SJSA1 (cell line): ENCODE results near the gene CSTF1. TPM values are rescaled to one million over a fixed set of nuclear protein-coding genes. Genes with fewer than 3 reads are reported as not detected.

Experiments
- DNase-seq, 2 experiments: peaks; one replicate each; pipeline ENCODE4 v3.0.0-alpha.2; 2015 to 2020; ENCODE audit warnings: low spot score in 2 of 2, low read depth in 1 of 2
- H3K27ac ChIP-seq: fragments of 250-450 bp; sonication (Bioruptor Pico); 2 replicates; pipeline ENCODE4 v1.5.1; 2020; ENCODE audit warnings: mild to moderate bottlenecking, moderate library complexity
- H3K27me3 ChIP-seq: fragments of 250-450 bp; sonication (Bioruptor Pico); replicated peaks from 2 replicates; pipeline ENCODE4 v1.5.1; 2020; ENCODE audit warnings: mild to moderate bottlenecking, moderate library complexity
- H3K36me3 ChIP-seq: fragments of 250-450 bp; sonication (Bioruptor Pico); 2 replicates; pipeline ENCODE4 v1.5.1; 2020; ENCODE audit warnings: mild to moderate bottlenecking
- H3K4me1 ChIP-seq: fragments of 250-450 bp; sonication (Bioruptor Pico); replicated peaks from 2 replicates; pipeline ENCODE4 v1.6.1; 2021; ENCODE audit warnings: mild to moderate bottlenecking
- H3K4me3 ChIP-seq: fragments of 250-450 bp; sonication (Bioruptor Pico); 2 replicates; pipeline ENCODE4 v1.5.1; 2020; ENCODE audit warnings: mild to moderate bottlenecking
- H3K9me3 ChIP-seq: fragments of 250-450 bp; sonication (Bioruptor Pico); replicated peaks from 2 replicates; pipeline ENCODE4 v1.5.1; 2020; ENCODE audit warnings: mild to moderate bottlenecking
- total RNA-seq: library from RNA; depleted of rRNA; stranded (reverse); fragments of >200 nt; shearing (Covaris generic); gene quantifications from 2 replicates; pipeline ENCODE4 v1.2.3, GENCODE V29; 2014; rRNA removed

The CSTF1 gene
- total RNA-seq, 1 experiment from 2014 or later, result 36.4 TPM

DNA sequence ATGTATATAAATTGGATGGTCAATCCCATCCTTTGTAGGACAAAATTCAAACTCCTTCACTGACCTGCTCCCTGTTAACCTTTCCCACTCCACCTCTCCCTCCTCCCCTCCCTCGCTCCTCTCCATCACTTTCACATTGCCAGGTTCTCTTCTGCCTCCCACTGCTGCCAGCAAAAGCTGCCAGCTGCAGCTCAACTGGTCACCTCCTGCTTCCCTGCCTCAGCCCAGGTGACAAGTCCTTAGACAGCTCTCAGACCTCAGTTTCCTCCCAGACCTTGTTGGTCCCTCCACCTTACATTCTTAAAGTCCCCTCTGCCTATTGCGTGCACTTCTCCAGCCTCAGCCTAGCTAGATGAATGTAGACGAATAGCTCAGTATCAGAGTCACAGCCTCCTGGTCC is 52.7 kb downstream of the CSTF1 start:
- peaks cover 5% of the 10 kb centered on the region for H3K4me1 ChIP-seq
- no peak overlapping the region for H3K27ac ChIP-seq
- DNase-seq, result no peak
- H3K9me3 ChIP-seq, result no peaks in the 10 kb centered on the region
- H3K4me3 ChIP-seq, result no peak overlapping the region
- no peaks in the 10 kb centered on the region for H3K27me3 ChIP-seq
- H3K36me3 ChIP-seq, result no peaks in the 10 kb centered on the region

GRCh38 chr20:56445540-56445939 is 53.1 kb downstream of the CSTF1 start:
- Histone ChIP-seq H3K4me3 (no peak overlapping the region), H3K27ac (no peak overlapping the region), H3K27me3 (no peaks in the 10 kb centered on the region), H3K4me1 (peaks cover under 1% of the 10 kb centered on the region; the same call in 1 of the 2 replicates), H3K9me3 (no peaks in the 10 kb centered on the region), H3K36me3 (no peaks in the 10 kb centered on the region)
- no peak for DNase-seq

DNA sequence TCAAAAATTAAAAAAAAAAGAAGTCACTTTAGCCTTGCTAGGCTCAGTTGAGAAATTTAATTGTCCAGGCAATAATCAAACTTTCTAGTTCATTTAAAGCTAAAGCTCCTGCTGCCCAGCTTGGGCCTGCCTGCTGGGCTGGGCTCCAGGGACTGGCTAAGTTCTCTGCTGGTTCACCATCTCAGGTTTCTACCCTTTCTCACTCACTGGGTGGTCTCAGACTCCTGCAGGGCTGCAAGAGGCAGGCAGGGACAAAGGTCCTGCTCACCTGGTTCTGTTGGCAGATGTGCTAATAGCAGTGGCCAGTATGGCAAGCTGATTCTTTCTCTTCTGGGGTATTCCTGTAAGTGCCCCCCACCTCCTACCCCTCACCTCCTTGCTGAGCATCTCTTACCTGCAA is 54.8 kb downstream of the CSTF1 start:
- H3K27me3 ChIP-seq, result no peaks in the 10 kb centered on the region
- H3K9me3 ChIP-seq, result no peaks in the 10 kb centered on the region
- no peaks in the 10 kb centered on the region for H3K4me1 ChIP-seq
- DNase-seq, result no peak
- no peak overlapping the region for H3K27ac ChIP-seq
- H3K4me3 ChIP-seq, result no peak overlapping the region
- no peaks in the 10 kb centered on the region for H3K36me3 ChIP-seq

- Histone ChIP-seq H3K27me3 (no peaks in the 10 kb centered on the region), H3K9me3 (no peaks in the 10 kb centered on the region), H3K27ac (no peak overlapping the region), H3K4me1 (no peaks in the 10 kb centered on the region), H3K4me3 (no peak overlapping the region), H3K36me3 (no peaks in the 10 kb centered on the region)
- DNase-seq, result no peak
Observed at GRCh38 chr20:56449459-56449858, 57.0 kb downstream of the CSTF1 start.

DNA sequence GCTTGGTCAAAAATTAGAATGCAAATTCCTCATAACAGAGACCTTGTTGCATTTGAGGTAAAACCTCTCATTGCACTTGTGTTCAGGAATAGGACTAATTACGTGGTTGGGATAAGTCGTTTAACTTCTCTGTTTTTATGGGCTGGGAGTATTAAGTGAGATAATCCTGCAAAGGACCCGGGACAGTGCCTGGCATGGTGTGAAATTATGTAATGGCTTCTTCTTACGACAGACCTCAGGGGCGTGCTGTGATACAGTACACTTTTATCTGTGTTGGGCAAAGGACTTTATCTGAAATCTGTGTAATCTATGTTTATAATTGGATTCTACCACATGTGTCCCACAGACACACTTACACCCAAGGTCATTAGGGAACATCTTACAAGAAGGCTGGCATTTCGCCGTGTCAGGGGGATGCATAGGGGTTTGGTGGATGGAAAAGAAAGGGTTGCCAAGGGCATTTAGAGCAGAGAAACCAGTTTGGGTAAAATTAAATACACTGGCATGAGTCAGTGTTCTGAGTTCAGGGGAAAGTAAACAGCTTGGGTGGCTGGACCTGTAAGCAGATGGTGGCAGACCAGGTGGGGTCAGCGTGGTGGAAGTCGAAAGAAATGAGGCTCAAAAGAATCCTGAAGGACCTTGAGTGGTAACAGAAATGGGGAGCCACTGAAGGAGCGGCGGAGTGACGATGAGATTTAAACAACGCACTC is 58.8 kb downstream of the CSTF1 start:
- DNase-seq, result no peak

DNA sequence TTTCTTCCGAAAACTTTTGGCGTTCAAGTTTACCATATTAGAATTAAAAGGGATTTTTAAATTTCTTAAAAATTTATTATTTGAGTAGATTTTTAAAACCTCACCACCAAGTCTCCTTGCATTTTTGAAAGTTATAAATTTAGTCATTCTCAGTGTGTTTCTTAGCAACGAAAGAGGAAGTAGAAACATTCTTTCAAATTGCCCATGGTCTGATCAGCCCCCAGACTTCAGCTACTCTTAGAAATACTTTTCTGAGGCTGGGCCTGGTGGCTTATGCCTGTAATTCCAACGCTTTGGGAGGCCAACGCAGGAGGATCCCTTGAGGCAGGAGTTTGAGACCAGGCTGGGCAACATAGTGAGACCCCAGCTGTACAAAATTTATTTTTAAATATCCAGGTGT is 60.9 kb downstream of the CSTF1 start:
- H3K27me3 ChIP-seq, result no peaks in the 10 kb centered on the region
- H3K4me3 ChIP-seq, result no peak overlapping the region
- no peaks in the 10 kb centered on the region for H3K4me1 ChIP-seq
- no peak for DNase-seq
- no peak overlapping the region for H3K27ac ChIP-seq
- no peaks in the 10 kb centered on the region for H3K9me3 ChIP-seq
- no peaks in the 10 kb centered on the region for H3K36me3 ChIP-seq

More for the DNA sequence above, 58.8 kb downstream of the CSTF1 start:
- no peaks in the 10 kb centered on the region for H3K4me1 ChIP-seq
- no peak overlapping the region for H3K27ac ChIP-seq
- no peak overlapping the region for H3K4me3 ChIP-seq
- no peaks in the 10 kb centered on the region for H3K9me3 ChIP-seq
- no peaks in the 10 kb centered on the region for H3K36me3 ChIP-seq
- H3K27me3 ChIP-seq, result no peaks in the 10 kb centered on the region

- no peak overlapping the region for H3K27ac ChIP-seq
- H3K9me3 ChIP-seq, result no peaks in the 10 kb centered on the region
- no peaks in the 10 kb centered on the region for H3K36me3 ChIP-seq
- H3K4me3 ChIP-seq, result no peak overlapping the region
- DNase-seq, result no peak
- no peaks in the 10 kb centered on the region; the same call in 1 of the 2 replicates for H3K27me3 ChIP-seq
- no peaks in the 10 kb centered on the region for H3K4me1 ChIP-seq
Observed at GRCh38 chr20:56454754-56455153, 62.3 kb downstream of the CSTF1 start.

Other genes starting within 250 kb of the CSTF1 start
- not detected in 2 replicates for gene MC3R, start 143.9 kb upstream of the CSTF1 start, total RNA-seq
- gene FAM210B, start 33.7 kb upstream of the CSTF1 start, total RNA-seq, result 9.0 and 22.4 TPM in 2 replicates
- 116 and 132 TPM in 2 replicates for gene AURKA, start 430 bp upstream of the CSTF1 start, total RNA-seq
- gene CASS4, start 19.6 kb downstream of the CSTF1 start, total RNA-seq, result not detected in 2 replicates
- 118 and 121 TPM in 2 replicates for gene RTF2, start 76.0 kb downstream of the CSTF1 start, total RNA-seq
- gene FAM209A, start 132.1 kb downstream of the CSTF1 start, total RNA-seq, result not detected in 2 replicates
- gene FAM209B, start 140.6 kb downstream of the CSTF1 start, total RNA-seq, result not detected in 2 replicates
- 0.92 and 1.1 TPM in 2 replicates for gene TFAP2C, start 236.7 kb downstream of the CSTF1 start, total RNA-seq